ENCODE measurements around the gene MYT1.
"Not testable (repeated sequence)": the region's sequence is repeated elsewhere in the genome, so short reads cannot be mapped to it uniquely, and the experiment has no call there.

MYT1 gene

DNA sequence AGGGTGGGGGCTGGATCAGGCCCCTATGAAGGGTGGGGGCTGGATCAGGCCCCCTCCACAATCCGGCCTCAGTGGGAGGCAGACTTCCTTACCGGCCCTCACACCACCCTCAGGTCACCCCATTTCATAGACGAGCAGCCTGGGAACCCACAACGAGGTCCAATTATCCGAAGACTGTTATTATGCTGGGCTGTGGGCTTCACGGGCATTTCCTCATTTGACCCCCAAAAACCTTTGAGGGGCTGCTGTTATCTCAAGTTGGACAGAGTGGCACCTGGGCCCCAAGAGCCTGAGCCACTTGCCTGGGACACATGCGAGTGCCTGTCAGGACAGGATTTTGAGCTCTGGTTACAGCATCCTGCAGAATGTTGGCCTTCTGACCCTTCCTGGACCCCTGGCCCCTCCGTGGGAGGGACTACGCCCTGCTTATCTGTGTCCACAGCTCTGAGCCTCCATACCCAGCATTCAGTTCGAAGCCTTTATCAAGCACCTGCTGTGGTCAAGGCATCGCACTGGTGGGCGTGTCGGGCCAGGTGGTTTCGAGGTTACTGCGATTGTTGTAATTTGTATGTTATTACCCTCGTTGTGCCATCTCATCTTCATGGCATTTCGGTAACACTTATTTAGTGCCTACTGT, 56.8 kb downstream of the MYT1 start:
- no peak for DNase-seq

DNA sequence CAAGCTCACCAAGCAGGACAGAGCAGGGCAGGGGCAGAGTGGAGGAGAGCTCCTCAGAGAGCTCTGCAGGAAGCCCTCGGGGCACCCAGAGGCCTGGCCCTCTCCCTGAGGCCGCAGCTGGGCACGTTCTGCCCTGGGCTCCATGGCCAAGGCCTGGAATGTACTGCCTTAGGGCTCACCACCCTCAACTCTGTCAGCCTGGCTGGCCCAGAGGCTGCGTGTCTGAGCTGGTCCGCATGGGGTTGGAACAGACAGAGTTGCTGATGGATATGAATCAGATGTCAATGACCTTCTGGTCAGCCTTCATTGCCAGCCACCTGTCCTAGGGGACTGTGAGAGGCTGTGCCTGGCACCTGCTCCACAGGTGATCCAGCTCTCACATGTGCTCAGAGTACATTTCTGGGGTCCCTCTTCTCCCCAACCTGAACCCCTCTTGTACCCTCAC, 58.1 kb downstream of the MYT1 start:
- DNase-seq, result no peak

GRCh38 chr20:64222851-64223525, 58.7 kb downstream of the MYT1 start:
- DNase-seq, result no peak

DNA sequence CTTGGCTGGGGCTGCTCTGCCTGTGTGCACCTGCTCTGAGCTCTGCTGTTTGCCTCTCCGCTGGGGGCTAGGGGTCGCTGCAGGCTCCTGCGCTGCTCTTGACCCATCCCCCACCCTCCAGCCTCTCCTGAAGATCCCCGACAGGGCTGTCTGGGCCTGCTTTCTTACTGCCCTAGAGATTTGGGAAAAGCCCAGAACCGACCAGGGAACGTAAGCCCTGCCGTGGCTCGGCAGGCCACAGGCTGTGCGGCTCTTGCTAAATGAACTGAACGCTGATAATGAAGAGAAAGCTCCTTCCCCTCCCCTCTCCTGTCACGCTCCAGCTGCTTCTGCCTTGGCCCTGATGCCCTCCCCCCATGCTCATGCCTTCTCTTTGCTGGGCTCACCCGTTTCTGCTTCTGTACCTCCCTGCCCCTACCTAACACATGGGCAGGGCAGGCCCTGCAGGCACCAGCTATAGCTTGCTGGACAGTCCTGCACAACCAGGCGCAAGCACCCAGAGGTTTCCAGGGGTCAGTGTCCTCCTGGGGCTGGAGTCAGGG, 59.3 kb downstream of the MYT1 start:
- DNase-seq, result no peak

- DNase-seq, result no peak
These were observed 60.3 kb downstream of the MYT1 start for GRCh38 chr20:64224351-64225170.

- DNase-seq, result no peak
These were observed 60.9 kb downstream of the MYT1 start for GRCh38 chr20:64225171-64225595.

DNA sequence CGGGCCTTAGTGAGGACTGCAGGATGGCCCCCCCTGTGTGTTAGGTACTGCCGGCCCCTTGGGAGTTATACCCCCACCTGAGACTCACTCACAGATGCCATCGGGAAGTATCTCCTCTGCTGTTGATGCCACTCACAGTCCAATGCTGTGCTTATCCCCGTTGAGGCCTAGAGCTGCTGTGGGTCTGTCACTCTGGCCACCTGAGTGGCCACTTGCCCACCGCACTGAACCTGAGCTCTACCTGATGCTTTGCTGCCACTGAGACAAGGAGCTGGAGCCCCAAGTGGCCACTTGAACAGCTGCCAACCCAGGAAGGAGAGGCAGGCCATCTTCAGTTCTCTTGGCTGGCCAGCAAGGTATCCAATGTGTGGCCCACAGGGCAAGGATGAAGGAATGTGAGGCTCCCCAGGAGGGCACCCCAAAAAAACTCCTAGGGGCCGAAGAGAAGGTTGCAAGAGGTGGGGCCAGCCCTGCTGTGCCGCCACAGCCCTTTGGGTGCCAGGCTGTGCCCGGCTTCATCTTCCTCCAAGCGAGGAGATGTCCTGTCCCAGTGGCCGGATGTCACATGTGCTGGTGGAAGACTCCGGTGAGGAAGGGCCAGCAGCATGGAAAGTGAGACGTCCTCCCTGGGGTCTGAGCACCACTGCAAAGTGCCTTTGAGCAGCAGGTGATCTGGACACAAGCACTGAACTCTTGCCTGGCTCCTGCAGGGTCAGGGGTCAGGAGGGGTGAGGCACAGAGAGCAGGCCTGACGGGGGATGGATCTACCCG, 61.8 kb downstream of the MYT1 start:
- no peak for DNase-seq

DNA sequence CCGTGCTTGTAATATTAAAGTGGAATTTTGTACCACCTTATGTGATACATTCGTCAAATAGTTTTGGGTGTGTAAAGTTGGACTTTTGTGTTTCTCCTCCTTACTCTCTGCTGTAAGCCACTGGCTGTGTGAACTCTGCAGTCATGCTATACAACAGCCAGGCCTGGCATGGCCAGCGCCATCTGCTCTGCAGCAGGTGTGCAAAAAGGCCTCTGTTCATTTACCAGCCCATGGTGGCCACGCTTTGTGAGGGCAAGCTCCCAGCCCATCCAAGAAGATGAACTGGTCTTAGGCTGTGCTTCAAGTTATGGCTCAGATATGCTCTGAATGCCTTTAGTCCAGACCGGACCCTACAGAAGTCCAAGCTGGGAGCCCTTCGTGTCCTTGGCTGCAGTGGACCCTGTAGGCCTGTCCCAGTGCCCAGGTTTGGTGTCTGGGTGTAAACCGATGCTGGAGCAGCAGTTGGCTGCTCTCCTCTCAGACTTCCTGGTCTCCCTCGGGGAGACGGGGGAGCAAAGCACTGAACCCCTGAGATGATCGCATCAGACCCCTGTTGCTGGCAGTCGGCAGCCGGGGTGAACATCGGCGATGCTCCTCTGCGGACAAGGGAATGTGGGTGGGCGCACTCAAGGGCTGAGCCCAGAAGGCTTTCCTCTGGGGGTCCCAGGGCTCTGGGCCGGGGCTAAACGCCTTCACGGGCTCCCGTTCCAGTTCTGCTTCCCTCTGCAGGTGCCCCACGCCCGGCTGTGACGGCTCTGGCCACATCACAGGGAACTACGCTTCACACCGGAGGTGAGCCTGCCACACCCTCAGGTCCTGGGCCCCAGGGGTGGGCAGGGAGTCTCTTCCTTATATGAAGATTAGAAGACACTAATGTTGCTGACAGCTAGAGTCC, 62.7 kb downstream of the MYT1 start:
- no peak for DNase-seq

DNA sequence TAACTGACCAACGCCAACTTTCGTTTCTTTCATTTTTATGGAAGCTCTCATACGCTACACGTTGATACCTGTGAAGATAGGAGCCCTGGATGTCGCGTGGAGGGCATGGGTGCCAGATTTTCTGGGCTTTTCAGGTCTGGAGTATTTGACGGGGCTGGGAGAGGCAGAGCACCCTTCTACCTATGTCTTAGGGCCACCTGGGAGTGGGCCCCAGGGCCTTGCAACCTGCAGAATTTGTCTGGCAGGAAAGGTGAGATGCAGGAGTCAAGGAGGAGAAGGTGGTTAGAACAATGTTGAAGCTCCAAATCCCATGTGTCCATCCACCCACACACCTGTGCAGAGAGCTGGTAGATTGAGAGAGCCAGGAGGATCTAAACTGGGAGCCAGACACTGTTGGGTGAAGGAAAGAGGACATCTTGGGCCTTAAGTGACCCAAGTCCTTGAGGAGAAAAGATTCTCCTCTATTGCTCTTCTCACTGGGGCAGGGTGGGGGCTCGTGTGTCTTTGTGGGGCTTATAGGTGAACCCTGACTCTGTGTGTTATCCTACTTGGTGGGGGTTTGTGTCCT, 63.9 kb downstream of the MYT1 start:
- no peak for DNase-seq

- DNase-seq, result no peak
These were observed 64.7 kb downstream of the MYT1 start for GRCh38 chr20:64228751-64229506.

DNA sequence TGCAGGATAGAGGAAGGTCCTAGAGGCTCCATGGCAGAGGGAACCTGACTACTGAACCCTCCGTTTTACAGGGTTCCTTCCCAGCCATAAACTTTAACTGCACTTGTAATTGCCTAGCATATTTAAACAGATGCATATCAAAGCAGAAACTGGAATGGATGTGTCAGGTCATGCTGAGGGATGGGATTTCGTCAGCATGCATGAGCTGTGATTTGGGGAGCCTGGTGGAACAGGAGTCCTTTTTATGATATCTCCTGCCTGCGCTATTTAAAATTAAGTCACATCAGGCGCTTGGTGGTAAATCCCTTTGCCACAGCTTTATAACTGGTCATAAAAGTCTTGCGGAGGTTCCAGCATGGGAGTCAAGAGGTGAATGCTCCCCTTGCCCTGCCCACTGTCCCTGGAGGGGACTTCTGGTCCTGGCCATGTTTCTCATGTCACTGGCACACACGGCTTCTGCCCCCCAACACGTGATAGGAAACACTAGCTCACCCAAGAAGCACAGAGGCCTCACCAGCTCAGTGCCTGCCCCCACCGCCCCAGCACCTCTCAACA, 65.3 kb downstream of the MYT1 start:
- DNase-seq, result no peak

DNA sequence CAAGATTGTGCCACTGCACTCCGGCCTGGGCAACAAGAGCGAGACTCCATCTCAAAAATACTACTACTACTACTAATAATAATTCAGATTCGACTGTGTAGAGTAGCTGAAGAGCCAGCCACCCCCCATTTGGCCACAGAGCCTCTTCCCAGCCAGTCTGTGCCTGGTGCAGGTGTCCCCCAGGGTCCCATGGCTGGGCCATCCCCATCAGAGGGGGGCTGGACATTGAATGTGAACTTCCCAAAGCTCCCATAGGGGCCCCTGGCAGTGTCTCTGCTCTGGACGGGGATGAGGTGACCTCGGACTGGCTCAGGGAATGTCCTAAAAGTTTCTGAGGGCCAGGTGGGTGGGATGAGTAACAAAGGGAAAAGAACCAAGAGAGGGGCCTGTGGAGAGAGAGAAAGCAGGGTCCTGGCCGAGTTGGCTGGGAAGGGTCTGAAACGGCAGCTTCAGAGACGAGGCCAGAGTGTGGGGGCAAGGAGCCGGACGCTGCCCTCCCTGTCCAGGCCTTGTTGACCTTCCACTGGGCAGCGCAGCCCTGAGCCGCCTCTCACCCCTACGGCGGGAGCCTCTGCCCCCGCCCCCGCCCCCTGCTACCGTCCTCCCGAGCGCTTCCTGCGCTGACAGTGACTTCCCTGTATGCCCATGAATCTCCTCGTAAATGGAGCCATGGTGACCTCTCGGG, 66.4 kb downstream of the MYT1 start:
- DNase-seq, result no peak

DNA sequence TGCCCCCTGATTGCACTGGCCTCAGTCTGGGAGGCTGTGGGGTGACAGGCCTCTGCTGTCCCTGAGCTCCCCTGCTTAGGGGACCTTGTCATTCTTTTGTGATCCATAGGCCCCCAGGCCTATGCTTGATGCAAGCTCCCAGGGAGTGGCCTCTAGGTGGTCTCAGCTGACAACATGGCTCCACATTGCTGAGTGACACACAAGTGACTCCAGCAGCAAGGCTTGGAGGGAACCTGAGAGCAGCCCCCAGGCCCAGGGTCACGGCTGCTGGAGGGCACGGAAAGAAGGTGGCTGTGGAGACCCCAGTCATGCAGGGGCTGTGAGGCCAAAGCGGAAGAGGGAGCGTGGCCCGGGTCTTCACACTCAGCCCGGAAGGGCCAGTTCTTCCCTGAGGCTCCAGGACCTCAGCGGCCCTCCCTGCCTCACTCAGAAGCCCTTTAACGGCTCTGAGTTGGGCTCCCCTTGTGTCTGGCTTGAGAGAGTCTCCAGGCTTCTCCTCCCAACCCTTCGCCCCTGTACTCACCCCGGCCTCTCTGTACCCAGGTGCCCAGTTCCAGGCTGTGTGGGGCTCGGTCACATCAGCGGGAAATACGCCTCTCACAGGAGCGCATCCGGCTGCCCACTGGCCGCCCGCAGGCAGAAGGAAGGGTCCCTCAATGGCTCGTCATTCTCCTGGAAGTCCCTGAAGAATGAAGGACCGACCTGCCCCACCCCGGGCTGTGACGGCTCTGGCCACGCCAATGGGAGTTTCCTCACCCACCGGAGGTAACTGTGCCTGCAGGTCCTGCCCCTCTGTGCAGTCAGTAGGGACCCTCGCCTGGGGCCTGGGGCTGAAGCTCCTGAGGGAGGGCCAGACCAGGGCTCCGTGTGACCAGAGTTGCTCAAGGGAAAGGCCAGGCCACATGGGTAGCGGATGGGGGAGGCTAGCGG, 67.6 kb downstream of the MYT1 start:
- no peak for DNase-seq

GRCh38 chr20:64232794-64233193, 68.5 kb downstream of the MYT1 start:
- peak; percentile 51 for DNase-seq

DNA sequence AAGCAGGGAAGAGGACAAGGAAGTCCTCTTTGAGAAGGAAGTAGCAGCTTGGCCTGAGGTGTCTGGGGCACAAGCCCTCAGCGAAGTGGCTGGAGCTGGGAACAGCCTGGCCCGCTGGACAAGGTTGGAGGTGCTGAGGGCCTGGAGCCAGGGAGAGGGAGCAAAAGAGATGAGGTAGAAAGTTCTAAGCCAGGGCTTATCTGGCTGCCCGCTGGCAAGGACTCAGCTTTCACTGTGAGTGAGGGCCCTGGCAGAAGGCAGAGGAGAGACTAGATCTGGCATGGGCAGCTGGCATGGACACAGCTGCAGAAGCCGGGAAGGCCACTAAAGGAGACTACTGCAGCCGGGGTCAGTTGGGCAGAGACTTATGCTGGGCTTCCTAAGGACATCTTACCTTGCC, 69.5 kb downstream of the MYT1 start:
- no peak for DNase-seq

- DNase-seq, result no peak
These were observed 70.1 kb downstream of the MYT1 start for GRCh38 chr20:64234291-64234791.

DNA sequence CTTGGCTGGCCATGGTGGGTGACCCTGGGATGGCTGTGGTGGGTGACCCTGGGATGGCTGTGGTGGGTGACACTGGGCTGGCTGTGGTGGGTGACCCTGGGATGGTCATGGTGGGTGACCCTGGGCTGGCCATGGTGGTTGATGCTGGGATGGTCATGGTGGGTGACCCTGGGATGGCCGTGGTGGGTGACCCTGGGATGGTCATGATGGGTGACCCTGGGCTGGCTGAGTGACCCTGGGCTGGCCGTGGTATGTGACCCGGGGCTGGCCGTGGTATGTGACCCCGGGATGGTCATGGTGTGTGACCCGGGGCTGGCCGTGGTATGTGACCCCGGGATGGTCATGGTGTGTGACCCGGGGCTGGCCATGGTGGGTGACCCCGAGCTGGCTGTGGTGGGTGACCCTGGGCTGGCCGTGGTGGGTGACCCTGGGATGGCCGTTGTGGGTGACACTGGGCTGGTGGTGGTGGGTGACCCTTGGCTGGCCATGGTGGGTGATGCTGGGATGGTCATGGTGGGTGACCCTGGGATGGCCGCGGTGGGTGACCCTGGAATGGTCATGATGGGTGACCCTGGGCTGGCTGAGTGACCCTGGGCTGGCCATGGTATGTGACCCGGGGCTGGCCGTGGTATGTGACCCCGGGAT, 70.8 kb downstream of the MYT1 start:
- DNase-seq, result not testable (repeated sequence)

Measured in NCI-H1436 (cell line).